ENCODE data around the gene NINL. TPM values are rescaled to one million over a fixed set of nuclear protein-coding genes. Genes with fewer than 3 reads are reported as not detected.

The NINL gene
- total and polyA plus RNA-seq, 2 experiments from 2014 or later = 23.2 to 24.5 TPM

DNA sequence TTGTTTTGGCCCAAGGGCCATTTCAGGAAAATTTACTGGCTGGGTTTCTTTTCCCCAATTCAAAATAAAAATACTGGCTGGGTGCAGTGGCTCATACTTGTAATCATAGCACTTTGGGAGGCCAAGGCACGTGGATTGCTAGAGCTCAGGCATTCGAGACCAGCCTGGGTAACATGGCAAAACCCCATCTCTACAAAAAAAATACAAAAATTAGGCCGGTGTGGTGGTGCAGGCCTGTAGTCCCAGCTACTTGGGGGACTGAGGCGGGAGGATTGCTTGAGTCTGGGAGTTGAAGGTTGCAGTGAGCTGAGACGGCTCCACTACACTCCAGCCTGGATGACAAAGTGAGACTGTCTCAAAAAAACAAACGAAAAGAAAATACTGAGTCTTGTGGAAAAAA, 60.0 kb downstream of the NINL start:
- Histone ChIP-seq H3K4me2 (no peak overlapping the region), H3K79me2 (peaks cover 69% of the 10 kb centered on the region), H4K20me1 (ENCODE audit: insufficient read depth, poor library complexity, severe bottlenecking) (no peaks in the 10 kb centered on the region), H3K36me3 (replicated peaks; ENCODE audit: insufficient read depth, low read depth) (no peaks in the 10 kb centered on the region), H3K27me3 (no peaks in the 10 kb centered on the region), H3K27ac (peak overlapping the region; percentile 25), H2AFZ (no peak overlapping the region), H3K9me2 (replicated peaks; ENCODE audit: insufficient read depth) (no peaks in the 10 kb centered on the region), H3K4me1 (ENCODE audit: insufficient read depth) (peaks cover 6% of the 10 kb centered on the region), H3K4me3 (no peak overlapping the region), H3K9me3 (ENCODE audit: low read depth) (no peaks in the 10 kb centered on the region)
- TF ChIP-seq EZH2 (IDR thresholded peaks at IDR 0.05; ENCODE audit: borderline replicate concordance) = no peak
- TF ChIP-seq, protein P1, sequence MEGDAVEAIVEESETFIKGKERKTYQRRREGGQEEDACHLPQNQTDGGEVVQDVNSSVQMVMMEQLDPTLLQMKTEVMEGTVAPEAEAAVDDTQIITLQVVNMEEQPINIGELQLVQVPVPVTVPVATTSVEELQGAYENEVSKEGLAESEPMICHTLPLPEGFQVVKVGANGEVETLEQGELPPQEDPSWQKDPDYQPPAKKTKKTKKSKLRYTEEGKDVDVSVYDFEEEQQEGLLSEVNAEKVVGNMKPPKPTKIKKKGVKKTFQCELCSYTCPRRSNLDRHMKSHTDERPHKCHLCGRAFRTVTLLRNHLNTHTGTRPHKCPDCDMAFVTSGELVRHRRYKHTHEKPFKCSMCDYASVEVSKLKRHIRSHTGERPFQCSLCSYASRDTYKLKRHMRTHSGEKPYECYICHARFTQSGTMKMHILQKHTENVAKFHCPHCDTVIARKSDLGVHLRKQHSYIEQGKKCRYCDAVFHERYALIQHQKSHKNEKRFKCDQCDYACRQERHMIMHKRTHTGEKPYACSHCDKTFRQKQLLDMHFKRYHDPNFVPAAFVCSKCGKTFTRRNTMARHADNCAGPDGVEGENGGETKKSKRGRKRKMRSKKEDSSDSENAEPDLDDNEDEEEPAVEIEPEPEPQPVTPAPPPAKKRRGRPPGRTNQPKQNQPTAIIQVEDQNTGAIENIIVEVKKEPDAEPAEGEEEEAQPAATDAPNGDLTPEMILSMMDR (IDR thresholded peaks at IDR 0.05; ENCODE audit: poor library complexity) = no peak
- no peak for TF ChIP-seq EZH2phosphoT487 (IDR thresholded peaks at IDR 0.05; ENCODE audit: low read depth, severe bottlenecking, unreplicated experiment)
- DNase-seq (ENCODE audit: low spot score) = no peak
- 86% methylated on average over 6 of the region's 6 CpGs for WGBS (ENCODE audit: low lambda C conversion rate, missing lambda C conversion rate)

DNA sequence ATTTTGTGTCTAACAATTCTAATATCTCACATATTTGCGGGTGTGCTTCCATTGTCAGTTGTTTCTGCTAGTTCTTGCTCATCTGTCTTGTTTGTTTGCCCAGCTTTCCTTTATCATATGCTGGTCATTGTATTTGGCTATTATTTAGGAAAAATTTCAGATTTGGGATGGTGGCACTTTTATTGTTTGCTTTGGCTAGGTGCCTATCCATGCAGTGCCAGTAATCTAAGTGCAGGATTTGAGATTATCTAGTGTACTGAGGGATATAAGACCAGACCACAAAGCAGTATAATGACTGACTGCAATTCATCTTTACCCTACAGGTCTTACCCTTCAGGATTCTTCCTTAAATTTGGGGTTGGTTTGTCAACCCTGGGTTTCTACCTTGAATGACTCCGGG, 63.9 kb downstream of the NINL start:
- 100% methylated on average over 2 of the region's 2 CpGs for WGBS (ENCODE audit: low lambda C conversion rate, missing lambda C conversion rate)
- Histone ChIP-seq H3K27ac (no peak overlapping the region), H3K4me3 (no peak overlapping the region), H3K4me1 (ENCODE audit: insufficient read depth) (peaks cover 6% of the 10 kb centered on the region), H3K36me3 (replicated peaks; ENCODE audit: insufficient read depth, low read depth) (no peaks in the 10 kb centered on the region), H3K9me2 (replicated peaks; ENCODE audit: insufficient read depth) (no peaks in the 10 kb centered on the region), H4K20me1 (ENCODE audit: insufficient read depth, poor library complexity, severe bottlenecking) (no peaks in the 10 kb centered on the region), H2AFZ (no peak overlapping the region), H3K27me3 (no peaks in the 10 kb centered on the region), H3K9me3 (ENCODE audit: low read depth) (no peaks in the 10 kb centered on the region), H3K4me2 (no peak overlapping the region), H3K79me2 (peaks cover 30% of the 10 kb centered on the region)
- no peak for DNase-seq (ENCODE audit: low spot score)
- TF ChIP-seq EZH2phosphoT487 (IDR thresholded peaks at IDR 0.05; ENCODE audit: low read depth, severe bottlenecking, unreplicated experiment) (no peak), EZH2 (IDR thresholded peaks at IDR 0.05; ENCODE audit: borderline replicate concordance) (no peak)
- TF ChIP-seq, protein P1 (IDR thresholded peaks at IDR 0.05; ENCODE audit: poor library complexity) = no peak

DNA sequence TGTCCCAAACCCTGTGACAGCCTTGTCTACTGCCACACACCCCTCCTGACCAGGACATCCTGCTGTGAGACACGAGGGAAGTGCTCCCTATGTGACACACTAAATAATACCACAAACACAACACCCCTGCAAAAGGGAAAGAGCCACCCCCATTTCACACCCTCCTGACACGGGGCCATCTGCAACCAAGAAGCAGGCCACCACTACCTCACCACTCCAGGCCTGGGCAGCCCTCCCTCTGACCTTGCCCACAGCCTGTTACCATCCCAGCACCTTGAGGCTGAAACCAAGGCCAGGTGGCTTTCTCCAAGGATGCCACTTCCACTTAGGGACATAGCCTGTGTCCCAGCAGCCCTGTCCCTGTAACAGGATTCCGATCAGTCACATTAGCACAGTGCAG, 68.2 kb downstream of the NINL start:
- Histone ChIP-seq H3K9me3 (ENCODE audit: low read depth) (peaks cover 14% of the 10 kb centered on the region), H4K20me1 (ENCODE audit: insufficient read depth, poor library complexity, severe bottlenecking) (no peaks in the 10 kb centered on the region), H2AFZ (no peak overlapping the region), H3K27me3 (no peaks in the 10 kb centered on the region), H3K4me3 (no peak overlapping the region), H3K36me3 (replicated peaks; ENCODE audit: insufficient read depth, low read depth) (no peaks in the 10 kb centered on the region), H3K9me2 (replicated peaks; ENCODE audit: insufficient read depth) (no peaks in the 10 kb centered on the region), H3K4me1 (ENCODE audit: insufficient read depth) (no peaks in the 10 kb centered on the region), H3K27ac (no peak overlapping the region), H3K79me2 (peaks cover 11% of the 10 kb centered on the region), H3K4me2 (no peak overlapping the region)
- TF ChIP-seq EZH2 (IDR thresholded peaks at IDR 0.05; ENCODE audit: borderline replicate concordance) (no peak), EZH2phosphoT487 (IDR thresholded peaks at IDR 0.05; ENCODE audit: low read depth, severe bottlenecking, unreplicated experiment) (no peak)
- TF ChIP-seq, protein P1 (IDR thresholded peaks at IDR 0.05; ENCODE audit: poor library complexity) = no peak
- 95% methylated on average over 3 of the region's 3 CpGs for WGBS (ENCODE audit: low lambda C conversion rate, missing lambda C conversion rate)
- DNase-seq (ENCODE audit: low spot score) = no peak
